ENCODE data around the gene RCOR2. TPM values are rescaled to one million over a fixed set of nuclear protein-coding genes. Genes with fewer than 3 reads are reported as not detected.

The RCOR2 gene
- total and polyA plus RNA-seq, 2 donors (not counting 1 experiment from before 2014, with no cell fraction given) = not detected

DNA sequence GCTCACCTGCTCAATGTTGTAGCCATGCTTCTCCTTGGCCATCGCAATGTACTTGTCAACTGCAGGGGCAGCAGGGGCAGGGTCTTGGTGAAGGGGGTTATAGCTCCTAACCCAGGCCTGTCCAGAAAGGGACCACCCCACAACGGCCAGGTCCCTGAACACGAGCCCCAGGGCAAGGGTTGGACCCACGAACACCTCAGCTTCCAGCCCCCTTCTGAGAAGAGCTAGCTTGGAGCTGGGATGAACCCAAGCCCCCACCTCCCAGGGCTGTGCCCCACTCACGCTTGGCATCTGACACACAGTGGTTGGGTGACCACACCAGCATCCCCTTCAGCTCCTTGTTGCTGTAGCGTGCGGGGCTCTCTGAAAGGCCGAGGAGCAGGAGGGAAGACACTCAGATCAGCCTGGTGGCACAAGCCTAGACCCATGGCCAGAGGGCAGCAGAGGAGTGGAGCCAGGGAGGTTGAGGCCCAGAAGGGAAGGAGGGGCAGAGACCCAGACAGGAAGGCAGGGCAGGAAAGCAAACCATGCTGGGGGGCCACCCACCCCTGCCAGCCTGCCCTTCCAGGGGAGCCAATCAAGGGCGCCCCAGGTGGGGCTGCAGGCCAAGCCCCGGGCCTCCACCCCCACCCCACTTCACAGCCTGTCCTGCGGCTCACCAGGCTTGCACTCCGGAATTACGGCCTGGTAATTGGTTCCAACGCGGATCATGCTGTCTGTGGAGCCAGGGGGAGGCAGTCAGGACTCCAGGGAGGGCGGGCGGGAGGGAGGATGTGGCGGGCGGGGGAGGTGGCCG lies 1.9 kb downstream of the RCOR2 start:
- H2AFZ ChIP-seq (ENCODE audit: insufficient read depth, low read depth, low read length, poor library complexity, severe bottlenecking) = no peak overlapping the region
- Mint-ChIP-seq H3K27ac (peak overlapping the region; percentile 53), H3K27me3 (peaks cover 6% of the 10 kb centered on the region), H3K4me3 (peak overlapping the region; percentile 65), H3K4me1 (peaks cover 22% of the 10 kb centered on the region), H3K9me3 (ENCODE audit: insufficient read depth) (no peaks in the 10 kb centered on the region)
- ATAC-seq (ENCODE audit: low read depth) (no peak), DNase-seq (no peak)
- TF ChIP-seq, protein P1, sequence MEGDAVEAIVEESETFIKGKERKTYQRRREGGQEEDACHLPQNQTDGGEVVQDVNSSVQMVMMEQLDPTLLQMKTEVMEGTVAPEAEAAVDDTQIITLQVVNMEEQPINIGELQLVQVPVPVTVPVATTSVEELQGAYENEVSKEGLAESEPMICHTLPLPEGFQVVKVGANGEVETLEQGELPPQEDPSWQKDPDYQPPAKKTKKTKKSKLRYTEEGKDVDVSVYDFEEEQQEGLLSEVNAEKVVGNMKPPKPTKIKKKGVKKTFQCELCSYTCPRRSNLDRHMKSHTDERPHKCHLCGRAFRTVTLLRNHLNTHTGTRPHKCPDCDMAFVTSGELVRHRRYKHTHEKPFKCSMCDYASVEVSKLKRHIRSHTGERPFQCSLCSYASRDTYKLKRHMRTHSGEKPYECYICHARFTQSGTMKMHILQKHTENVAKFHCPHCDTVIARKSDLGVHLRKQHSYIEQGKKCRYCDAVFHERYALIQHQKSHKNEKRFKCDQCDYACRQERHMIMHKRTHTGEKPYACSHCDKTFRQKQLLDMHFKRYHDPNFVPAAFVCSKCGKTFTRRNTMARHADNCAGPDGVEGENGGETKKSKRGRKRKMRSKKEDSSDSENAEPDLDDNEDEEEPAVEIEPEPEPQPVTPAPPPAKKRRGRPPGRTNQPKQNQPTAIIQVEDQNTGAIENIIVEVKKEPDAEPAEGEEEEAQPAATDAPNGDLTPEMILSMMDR (IDR thresholded peaks at IDR 0.05) = no peak
- TF ChIP-seq EZH2 (IDR thresholded peaks at IDR 0.05; ENCODE audit: borderline replicate concordance, insufficient read depth, low read depth, low read length, poor library complexity, severe bottlenecking) = no peak
- H3K4me1 ChIP-seq (ENCODE audit: control insufficient read depth in 2 of 2, insufficient read depth in 2 of 2, low read length in 2 of 2) = peaks cover 33% of the 10 kb centered on the region in 2 donors
- CTCF ChIA-PET = no interaction called here
- peaks cover 0 to 2% of the 10 kb centered on the region in 2 experiments for H3K36me3 ChIP-seq (replicated peaks in 1 of 2; ENCODE audit: control extremely low read depth in 1 of 2, control insufficient read depth in 1 of 2, extremely low read depth in 1 of 2, insufficient read depth in 2 of 2, low read length in 1 of 2)
- WGBS (ENCODE audit: insufficient coverage) = 74% methylated on average over 15 of the region's 20 CpGs
- POLR2A ChIA-PET = no interaction called here
- H3K9ac ChIP-seq (ENCODE audit: low read length) = no peak overlapping the region
- no peak overlapping the region for H3K27ac ChIP-seq (ENCODE audit: low read length in 2 of 2)
- no peak overlapping the region for H3K4me3 ChIP-seq (ENCODE audit: control extremely low read depth in 1 of 5, extremely low read depth in 1 of 5, insufficient read depth in 1 of 5, low read depth in 2 of 5, low read length in 4 of 5)
- peaks cover 0 to 28% (median 9%) of the 10 kb centered on the region in 4 experiments for H3K27me3 ChIP-seq (replicated peaks in 1 of 4; ENCODE audit: control extremely low read depth in 1 of 4, control insufficient read depth in 3 of 4, insufficient read depth in 4 of 4, low read length in 3 of 4)
- no peaks in the 10 kb centered on the region for H3K79me2 ChIP-seq (ENCODE audit: control insufficient read depth, insufficient read depth, low read length)
- intact Hi-C loops (cut with micrococcal nuclease) = no loop called here
- H4K20me1 ChIP-seq (ENCODE audit: control insufficient read depth, insufficient read depth, low read length, poor library complexity, severe bottlenecking) = peaks cover 17% of the 10 kb centered on the region
- peaks cover 0 to 4% (median 0%) of the 10 kb centered on the region in 3 donors for H3K9me3 ChIP-seq (ENCODE audit: control extremely low read depth in 1 of 3, control insufficient read depth in 2 of 3, insufficient read depth in 1 of 3, low read length in 2 of 3)
- H3K4me2 ChIP-seq (replicated peaks; ENCODE audit: low read depth, low read length, poor library complexity, severe bottlenecking) = no peak overlapping the region
